ENCODE data around the gene MAFF.

- no peak for TF ChIP-seq CTCF (IDR thresholded peaks at IDR 0.05)
- TF ChIP-seq REST (IDR thresholded peaks at IDR 0.05; ENCODE audit: insufficient read depth in 1 of 2, low read depth in 2 of 2, low read length in 1 of 2), result no peak
- no peak for TF ChIP-seq POLR2AphosphoS5 (IDR thresholded peaks at IDR 0.05; ENCODE audit: low read depth, low read length)
- no peak for TF ChIP-seq SIN3A (IDR thresholded peaks at IDR 0.05; ENCODE audit: borderline replicate concordance, insufficient read depth, low read depth, low read length)
- no peak for TF ChIP-seq TCF7L2 (IDR thresholded peaks at IDR 0.05; ENCODE audit: low read depth, low read length)
Observed at GRCh38 chr22:38177044-38177443, 24.8 kb upstream of the MAFF start.

Data from Panc1 (cell line).